Measurements from ENCODE around the gene FGF3. TPM values are rescaled to one million over a fixed set of nuclear protein-coding genes. Genes with fewer than 3 reads are reported as not detected.

Gene FGF3
- total RNA-seq, 1 donor from 2014 or later, result not detected

GRCh38 chr11:69787906-69788305 is 31.3 kb downstream of the FGF3 start:
- no peak overlapping the region for H3K4me3 ChIP-seq (ENCODE audit: low read depth, low read length)
- no peak for TF ChIP-seq CTCF (conservative IDR thresholded peaks at IDR 0.05; ENCODE audit: low read depth, low read length)
- no peak for DNase-seq (ENCODE audit: low read depth)

- no peak overlapping the region for H3K4me3 ChIP-seq (ENCODE audit: low read depth, low read length)
- DNase-seq (ENCODE audit: low read depth), result no peak
- TF ChIP-seq CTCF (conservative IDR thresholded peaks at IDR 0.05; ENCODE audit: low read depth, low read length), result no peak
Observed at GRCh38 chr11:69787457-69787856, 31.8 kb downstream of the FGF3 start.

GRCh38 chr11:69781241-69781640 is 38.0 kb downstream of the FGF3 start:
- DNase-seq (ENCODE audit: low read depth), result no peak
- no peak for TF ChIP-seq CTCF (conservative IDR thresholded peaks at IDR 0.05; ENCODE audit: low read depth, low read length)
- H3K4me3 ChIP-seq (ENCODE audit: low read depth, low read length), result no peak overlapping the region

GRCh38 chr11:69778373-69778772 is 40.8 kb downstream of the FGF3 start:
- TF ChIP-seq CTCF (conservative IDR thresholded peaks at IDR 0.05; ENCODE audit: low read depth, low read length), result no peak
- DNase-seq (ENCODE audit: low read depth), result no peak
- H3K4me3 ChIP-seq (ENCODE audit: low read depth, low read length), result no peak overlapping the region

- DNase-seq (ENCODE audit: low read depth), result no peak
- no peak for TF ChIP-seq CTCF (conservative IDR thresholded peaks at IDR 0.05; ENCODE audit: low read depth, low read length)
- H3K4me3 ChIP-seq (ENCODE audit: low read depth, low read length), result no peak within 1 kb of the TSS
Observed at GRCh38 chr11:69775163-69775755, 44.0 kb downstream of the FGF3 start, which contains the start of gene FGF4. TSS of gene FGF4 (minus strand) at chr11:69775341. CDS start at chr11:69775084, 257 bp downstream.

- no peak for DNase-seq (ENCODE audit: low read depth)
- TF ChIP-seq CTCF (conservative IDR thresholded peaks at IDR 0.05; ENCODE audit: low read depth, low read length), result no peak
Observed at GRCh38 chr11:69774354-69775162, 44.7 kb downstream of the FGF3 start.

More at GRCh38 chr11:69774354-69775162, 44.7 kb downstream of the FGF3 start:
- no peak overlapping the region for H3K4me3 ChIP-seq (ENCODE audit: low read depth, low read length)

Data from epithelial cell of proximal tubule (primary cell).